Central memory CD8-positive, alpha-beta T cell (primary cell): Measurements from ENCODE around the gene C1QTNF6.
A peak's percentile ranks its signal among the peaks of the same experiment; 100 is the strongest.

Experiments
- ATAC-seq: fragments of 150-1000 bp; cut with Tn5 transposase; replicated peaks from 2 replicates; pipeline ENCODE4 v1.10.0; 2022; ENCODE audit warnings: mild to moderate bottlenecking, moderate FRiP score, moderate number of reproducible peaks; ENCODE audit not compliant: poor library complexity, severe bottlenecking; ENCODE audit errors: extremely low read depth
- DNase-seq, 2 donors: peaks; one replicate each; pipeline ENCODE4 v3.0.0; 2021; ENCODE audit warnings: low spot score in 2 of 2
- H3K27ac Mint-ChIP-seq: one replicate; pipeline ENCODE4 v1.8.0; 2022; ENCODE audit warnings: low read depth, mild to moderate bottlenecking, moderate library complexity, mixed read lengths
- H3K27me3 Mint-ChIP-seq: one replicate; pipeline ENCODE4 v1.8.0; 2022; ENCODE audit warnings: mixed read lengths
- H3K36me3 Mint-ChIP-seq: one replicate; pipeline ENCODE4 v1.8.0; 2022; ENCODE audit warnings: mild to moderate bottlenecking, moderate library complexity, mixed read lengths; ENCODE audit not compliant: insufficient read depth
- H3K4me1 Mint-ChIP-seq: one replicate; pipeline ENCODE4 v1.8.0; 2022; ENCODE audit warnings: mixed read lengths
- H3K4me3 Mint-ChIP-seq: one replicate; pipeline ENCODE4 v1.8.0; 2022; ENCODE audit warnings: mild to moderate bottlenecking, moderate library complexity, mixed read lengths
- H3K9me3 Mint-ChIP-seq: one replicate; pipeline ENCODE4 v1.8.0; 2022; ENCODE audit warnings: mixed read lengths

Gene C1QTNF6

DNA sequence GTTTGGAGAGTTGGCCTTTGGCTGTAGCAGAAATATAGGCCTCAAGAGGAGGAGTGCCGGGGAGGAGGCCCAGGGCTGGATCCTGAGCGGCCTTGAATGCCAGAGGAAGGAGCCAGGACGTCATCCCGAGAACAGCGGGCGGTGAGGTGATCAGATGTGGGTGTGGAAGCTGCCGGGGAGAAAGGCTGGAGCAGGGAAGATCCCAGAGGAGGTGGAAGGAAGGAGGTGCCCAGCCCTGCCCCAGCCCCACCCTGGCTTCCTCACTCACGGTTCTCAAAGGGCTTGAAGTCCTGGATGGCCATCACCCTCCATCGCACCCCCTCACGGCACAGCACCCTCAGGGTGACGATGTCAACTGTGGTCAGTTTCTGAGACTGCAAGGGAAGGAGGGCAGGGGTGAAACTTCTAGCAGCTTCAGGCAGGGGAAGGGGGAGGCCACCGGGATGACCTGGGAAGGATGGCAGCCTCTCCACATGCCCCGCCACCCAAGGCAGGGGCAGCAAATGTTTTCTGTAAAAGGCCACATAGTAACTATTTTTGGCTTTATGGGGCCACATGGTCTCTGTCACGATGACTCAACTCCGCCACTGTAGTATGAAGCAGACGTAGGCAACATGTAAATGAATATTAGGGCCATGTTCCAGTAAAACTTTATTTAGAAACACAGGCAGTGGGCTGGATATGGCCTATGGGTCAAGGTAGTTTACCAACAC, 49.0 kb downstream of the C1QTNF6 start:
- H3K4me3 Mint-ChIP-seq: no peak overlapping the region
- no peak for ATAC-seq
- H3K9me3 Mint-ChIP-seq: no peaks in the 10 kb centered on the region
- H3K4me1 Mint-ChIP-seq: peaks cover 49% of the 10 kb centered on the region
- peaks cover 65% of the 10 kb centered on the region for H3K36me3 Mint-ChIP-seq
- no peaks in the 10 kb centered on the region for H3K27me3 Mint-ChIP-seq
- DNase-seq: no peak
- H3K27ac Mint-ChIP-seq: peak overlapping the region; percentile 87

DNA sequence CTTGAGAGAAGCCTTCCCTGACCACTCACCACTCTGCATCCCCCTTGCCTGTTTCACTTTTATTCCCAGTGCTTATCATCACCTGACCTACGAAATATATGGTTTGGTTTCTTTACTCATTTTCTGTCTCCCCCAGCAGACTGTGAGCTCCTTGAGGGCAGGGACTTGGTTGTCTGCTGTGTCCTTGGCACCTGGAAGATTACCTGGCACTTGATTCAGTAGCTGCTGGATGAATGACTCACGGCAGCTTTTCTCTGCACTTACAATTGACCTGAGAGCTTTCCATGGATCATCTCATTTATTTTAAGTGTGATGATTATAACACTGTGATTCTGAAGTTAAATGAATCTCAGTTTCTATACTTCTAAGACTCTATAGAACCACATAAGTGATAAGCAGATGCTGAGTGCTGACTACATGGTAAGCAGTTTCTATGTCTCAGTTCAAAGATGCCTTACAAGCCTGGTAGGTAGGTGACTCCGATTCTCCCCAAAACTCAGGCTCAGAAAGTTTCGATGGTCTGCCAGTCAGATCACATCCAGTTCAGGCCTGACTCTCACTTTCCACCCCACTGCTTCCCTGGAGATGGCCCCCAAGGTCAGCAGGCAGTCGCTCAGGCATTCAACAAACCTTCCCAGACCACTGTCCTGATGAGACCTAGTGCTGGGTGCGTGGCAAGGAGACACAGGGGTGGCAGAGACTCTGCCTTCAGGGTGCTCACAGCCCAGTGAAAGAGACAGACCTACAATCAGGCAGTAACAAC, 50.0 kb downstream of the C1QTNF6 start:
- no peak overlapping the region for H3K4me3 Mint-ChIP-seq

DNA sequence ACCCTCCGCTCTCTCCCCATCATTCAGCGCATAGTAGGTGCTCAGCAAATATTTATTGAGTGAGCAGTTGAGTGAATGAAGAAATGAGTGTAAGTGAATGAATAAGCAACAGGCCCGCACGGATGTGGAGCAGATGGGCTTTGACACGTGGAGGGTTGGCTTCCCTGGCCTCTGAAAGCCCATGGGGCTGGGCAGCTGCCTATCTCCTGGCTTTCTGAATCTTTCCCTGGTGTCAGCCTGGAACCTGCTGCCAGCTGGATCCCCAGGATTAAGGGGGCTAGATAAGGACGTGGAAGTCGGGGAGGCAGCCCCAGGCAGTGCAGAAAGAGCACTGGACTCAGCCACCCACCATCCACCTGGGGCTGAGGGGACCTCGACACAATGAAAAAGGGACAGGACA, 50.9 kb downstream of the C1QTNF6 start:
- no peaks in the 10 kb centered on the region for H3K27me3 Mint-ChIP-seq
- no peak overlapping the region for H3K4me3 Mint-ChIP-seq
- H3K36me3 Mint-ChIP-seq: peaks cover 71% of the 10 kb centered on the region
- H3K27ac Mint-ChIP-seq: peak overlapping the region; percentile 87
- ATAC-seq (no peak), DNase-seq (no peak)
- peaks cover 42% of the 10 kb centered on the region for H3K4me1 Mint-ChIP-seq
- no peaks in the 10 kb centered on the region for H3K9me3 Mint-ChIP-seq

More for the DNA sequence above, 50.0 kb downstream of the C1QTNF6 start:
- Mint-ChIP-seq H3K36me3 (peaks cover 64% of the 10 kb centered on the region), H3K4me1 (peaks cover 41% of the 10 kb centered on the region), H3K27me3 (no peaks in the 10 kb centered on the region), H3K27ac (peak overlapping the region; percentile 87), H3K9me3 (no peaks in the 10 kb centered on the region)
- DNase-seq (no peak), ATAC-seq (no peak)

DNA sequence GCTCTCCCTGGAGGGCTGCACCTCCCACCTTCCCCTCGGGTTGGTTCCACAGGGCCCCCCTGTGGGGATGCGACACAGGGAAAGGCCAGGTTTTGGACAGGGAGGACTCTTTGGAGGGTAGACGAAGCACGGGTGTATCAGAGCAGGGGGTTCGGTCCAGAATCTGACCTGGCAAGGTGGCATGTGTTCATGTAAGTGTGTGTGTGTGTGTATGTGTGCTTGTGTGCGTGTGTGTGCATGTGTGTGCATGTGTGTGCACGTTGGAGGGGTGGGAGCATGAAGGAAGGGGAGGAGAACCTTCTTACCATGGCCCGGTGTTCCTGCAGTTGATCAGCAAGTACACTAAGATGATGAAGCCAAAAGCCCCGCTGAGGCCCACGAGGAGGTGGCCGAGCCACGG, 53.0 kb downstream of the C1QTNF6 start:
- H3K4me3 Mint-ChIP-seq: no peak overlapping the region
- peaks cover 80% of the 10 kb centered on the region for H3K36me3 Mint-ChIP-seq
- no peak for ATAC-seq
- peak overlapping the region; percentile 64 for H3K27ac Mint-ChIP-seq
- no peak for DNase-seq
- no peaks in the 10 kb centered on the region for H3K27me3 Mint-ChIP-seq
- peaks cover 42% of the 10 kb centered on the region for H3K4me1 Mint-ChIP-seq
- H3K9me3 Mint-ChIP-seq: no peaks in the 10 kb centered on the region

DNA sequence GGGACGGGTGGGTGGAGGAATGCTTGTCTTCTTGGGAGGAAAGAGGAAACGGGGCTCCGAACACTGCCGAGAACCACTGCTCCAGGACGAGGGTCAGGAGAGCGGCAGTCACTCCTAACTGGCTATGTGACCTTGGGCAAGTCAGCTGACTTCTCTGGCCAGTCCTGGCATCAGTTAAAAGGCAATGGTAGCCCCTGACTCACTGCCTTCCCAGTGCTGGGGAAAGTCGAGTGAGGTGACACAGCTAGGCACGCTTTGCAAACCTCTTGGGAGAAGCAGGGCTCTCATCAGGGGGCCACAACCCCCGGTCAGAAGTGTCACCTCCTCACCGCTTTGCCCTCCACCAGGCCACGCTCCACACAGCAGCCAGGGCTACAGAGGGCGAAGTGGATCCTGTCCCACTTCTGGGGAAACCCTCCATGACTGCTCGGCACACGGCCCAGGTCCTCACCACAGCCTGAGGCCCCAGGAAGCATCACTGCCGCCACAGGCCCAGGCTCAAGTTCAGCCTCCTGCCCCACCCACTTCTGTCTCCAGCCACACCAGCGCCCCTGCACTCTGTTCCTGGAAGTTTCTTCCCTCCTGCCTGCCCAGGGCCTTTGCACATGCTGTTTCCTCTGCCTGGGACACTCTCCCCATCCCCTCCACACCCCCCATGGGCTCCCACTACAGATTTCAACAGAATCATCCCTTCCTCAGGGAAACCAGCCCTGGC, 54.6 kb downstream of the C1QTNF6 start:
- Mint-ChIP-seq H3K27me3 (no peaks in the 10 kb centered on the region), H3K36me3 (peaks cover 72% of the 10 kb centered on the region), H3K4me1 (peaks cover 40% of the 10 kb centered on the region), H3K27ac (peak overlapping the region; percentile 80), H3K9me3 (no peaks in the 10 kb centered on the region), H3K4me3 (no peak overlapping the region)
- no peak for ATAC-seq
- no peak for DNase-seq

DNA sequence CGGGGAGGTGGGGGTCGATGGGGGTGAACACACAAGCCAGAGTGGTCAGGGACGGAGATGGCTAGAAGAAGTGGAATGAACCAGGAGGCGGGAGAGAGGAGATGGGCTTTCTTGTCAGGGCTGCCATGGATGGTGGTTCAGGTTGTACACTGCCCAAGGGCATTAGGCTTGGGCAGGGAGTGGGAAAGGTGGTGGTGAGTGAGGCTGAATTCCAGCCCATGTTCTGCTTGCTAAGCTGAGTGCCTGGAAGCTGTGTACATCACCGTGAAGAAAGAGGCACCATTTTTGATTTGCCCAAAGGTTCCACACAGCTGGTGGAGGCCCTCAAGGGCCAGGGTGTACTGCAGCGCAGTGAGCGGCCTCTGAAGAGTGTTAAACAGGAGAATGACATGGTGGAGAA, 55.3 kb downstream of the C1QTNF6 start:
- Mint-ChIP-seq H3K27me3 (no peaks in the 10 kb centered on the region), H3K4me1 (peaks cover 33% of the 10 kb centered on the region), H3K4me3 (no peak overlapping the region), H3K36me3 (peaks cover 67% of the 10 kb centered on the region), H3K9me3 (no peaks in the 10 kb centered on the region), H3K27ac (peak overlapping the region; percentile 80)
- no peak for ATAC-seq
- DNase-seq: no peak
